Stimulated activated CD4-positive, alpha-beta T cell treated with anti-CD3 and anti-CD28 coated beads, Interleukin-15, amount 100 ng/mL, for 1 hour (primary cell): ENCODE results near the gene KDM4F.

ENCODE experiments used
- DNase-seq, 2 donors: peaks; one replicate each; pipeline ENCODE4 v3.0.0-alpha.2; 2020; ENCODE audit warnings: low read depth in 1 of 2, low spot score in 1 of 2

Gene KDM4F

DNA sequence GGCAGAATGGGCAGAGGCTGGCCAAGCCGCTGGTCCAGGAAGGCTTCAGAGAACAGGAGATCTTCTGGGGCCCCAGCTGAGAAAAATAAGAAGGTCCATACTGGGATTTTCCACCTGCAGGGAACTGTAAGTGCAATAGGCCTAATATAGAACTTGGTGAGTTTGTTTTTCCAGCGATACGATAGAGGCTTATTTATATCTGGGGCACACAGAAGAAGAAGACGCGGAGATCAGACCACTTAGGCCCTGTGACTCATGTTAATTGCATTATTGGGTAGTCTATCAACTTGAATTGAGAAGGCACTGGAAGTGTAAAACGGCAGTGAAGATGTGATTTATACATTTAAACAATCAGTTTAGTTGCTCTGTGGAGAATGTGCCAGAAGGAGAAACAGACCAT, 9.8 kb downstream of the KDM4F start:
- no peak for DNase-seq

DNA sequence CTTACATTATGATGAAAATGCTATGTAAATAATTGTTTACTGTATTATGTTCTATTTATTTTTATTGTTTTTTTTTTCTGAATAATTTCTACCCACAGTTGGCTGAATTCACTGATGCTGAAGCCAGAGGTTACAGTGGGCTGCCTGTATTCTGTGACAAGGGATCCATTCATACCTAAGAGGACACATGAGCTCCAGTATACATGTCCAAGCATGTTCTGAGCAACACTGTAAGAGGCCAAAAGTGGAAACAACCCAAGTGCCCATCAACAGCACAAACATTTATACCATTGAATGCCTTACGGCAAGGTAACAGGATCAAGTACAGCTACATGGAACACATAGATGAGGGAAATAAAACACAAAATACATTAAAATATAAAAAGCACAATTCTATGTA, 16.1 kb downstream of the KDM4F start:
- no peak for DNase-seq

DNA sequence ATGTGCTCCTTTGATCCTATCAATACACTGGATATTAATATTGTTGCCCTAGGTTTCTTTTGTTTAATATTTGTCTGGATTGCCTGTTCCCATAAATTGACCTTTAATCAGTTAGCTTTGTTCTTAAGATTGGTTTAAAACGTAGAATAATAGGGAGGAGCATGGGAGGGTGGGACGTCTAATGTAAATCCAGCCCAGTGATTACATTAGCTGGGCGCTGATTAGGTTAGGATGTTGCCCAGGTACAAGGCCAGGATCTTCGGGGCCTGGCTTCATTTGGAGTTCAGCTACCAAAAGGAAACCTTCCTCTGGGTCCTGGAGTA, 17.5 kb downstream of the KDM4F start, which contains the start of gene SRSF8:
Gene SRSF8, plus strand, starts transcription at position 204 of the 323 bp plus-strand sequence. CDS start 308 bp downstream, outside the sequence.
- DNase-seq: no peak

DNA sequence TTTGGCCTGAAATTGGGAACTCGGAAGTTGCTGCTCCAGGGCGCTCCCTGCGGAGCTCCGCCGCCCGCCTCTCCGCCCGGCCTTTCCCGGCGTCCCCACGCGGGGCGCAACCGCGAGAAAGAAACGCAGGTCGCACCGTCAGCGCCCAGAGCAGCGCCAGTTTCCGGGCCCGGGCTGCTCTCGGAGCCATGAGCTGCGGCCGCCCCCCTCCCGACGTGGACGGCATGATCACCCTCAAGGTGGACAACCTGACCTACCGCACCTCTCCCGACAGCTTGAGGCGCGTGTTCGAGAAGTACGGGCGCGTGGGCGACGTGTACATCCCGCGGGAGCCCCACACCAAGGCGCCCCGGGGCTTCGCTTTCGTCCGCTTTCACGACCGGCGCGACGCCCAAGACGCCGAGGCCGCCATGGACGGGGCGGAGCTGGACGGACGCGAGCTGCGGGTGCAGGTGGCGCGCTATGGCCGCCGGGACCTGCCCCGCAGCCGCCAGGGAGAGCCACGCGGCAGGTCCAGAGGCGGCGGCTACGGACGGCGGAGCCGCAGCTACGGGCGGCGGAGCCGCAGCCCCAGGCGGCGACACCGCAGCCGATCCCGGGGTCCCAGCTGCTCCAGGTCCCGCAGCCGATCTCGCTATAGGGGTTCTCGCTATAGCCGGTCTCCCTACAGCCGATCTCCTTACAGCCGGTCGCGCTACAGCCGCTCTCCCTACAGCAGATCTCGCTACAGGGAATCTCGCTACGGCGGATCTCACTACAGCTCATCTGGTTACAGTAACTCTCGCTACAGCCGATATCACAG, 18.0 kb downstream of the KDM4F start:
- peak; percentile 47 to 62 for DNase-seq

DNA sequence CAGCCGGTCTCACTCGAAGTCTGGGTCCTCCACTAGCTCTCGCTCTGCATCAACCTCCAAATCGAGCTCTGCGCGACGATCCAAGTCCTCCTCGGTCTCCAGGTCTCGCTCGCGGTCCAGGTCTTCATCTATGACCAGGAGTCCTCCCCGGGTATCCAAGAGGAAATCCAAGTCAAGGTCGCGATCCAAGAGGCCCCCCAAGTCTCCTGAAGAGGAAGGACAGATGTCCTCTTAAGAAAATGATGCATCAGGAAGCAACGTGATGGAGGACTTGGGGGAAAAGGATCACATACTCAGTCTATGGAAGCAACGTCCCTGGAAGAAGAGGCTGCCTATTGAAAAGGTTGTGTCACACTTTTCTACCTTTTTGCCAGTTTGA, 18.6 kb downstream of the KDM4F start:
- DNase-seq: no peak

DNA sequence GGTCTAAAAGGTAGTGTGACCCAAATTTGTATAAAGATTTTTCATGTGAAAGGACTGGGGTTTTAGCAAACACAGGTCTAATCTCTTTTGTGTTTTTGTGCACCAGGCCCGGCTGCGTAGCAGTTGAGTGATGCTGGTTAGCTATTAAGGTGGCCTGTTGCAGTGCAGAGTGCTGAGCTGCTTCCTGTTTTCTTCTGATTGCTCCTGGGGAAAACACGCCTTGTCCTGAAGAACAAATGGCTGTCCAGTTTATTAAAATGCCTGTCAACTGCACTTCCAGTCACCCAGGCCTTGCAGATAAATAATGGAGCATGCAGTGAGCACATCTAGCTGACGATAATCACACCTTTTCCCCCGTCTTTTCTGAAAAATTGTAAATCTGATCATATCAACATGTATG, 19.3 kb downstream of the KDM4F start:
- peak in 1 of 2 donors; percentile 26 for DNase-seq

DNA sequence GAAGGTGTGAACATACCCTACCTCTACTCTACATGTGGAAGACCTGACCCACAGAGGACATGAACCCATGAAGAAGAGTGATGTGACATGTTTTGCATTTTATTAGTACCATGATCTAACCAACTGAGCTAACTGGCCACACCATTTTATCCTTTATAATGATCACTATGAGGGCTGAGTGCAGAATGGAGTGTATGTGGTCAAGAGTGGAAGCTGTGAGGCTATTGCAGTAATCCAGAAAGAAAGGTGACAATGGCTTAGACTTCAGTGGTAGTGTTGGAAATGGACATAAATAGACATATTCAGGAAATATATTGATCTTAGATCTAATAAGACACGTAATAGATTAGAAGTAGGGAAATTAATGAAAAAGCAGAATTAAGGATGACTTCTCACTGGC, 21.2 kb downstream of the KDM4F start:
- no peak for DNase-seq

DNA sequence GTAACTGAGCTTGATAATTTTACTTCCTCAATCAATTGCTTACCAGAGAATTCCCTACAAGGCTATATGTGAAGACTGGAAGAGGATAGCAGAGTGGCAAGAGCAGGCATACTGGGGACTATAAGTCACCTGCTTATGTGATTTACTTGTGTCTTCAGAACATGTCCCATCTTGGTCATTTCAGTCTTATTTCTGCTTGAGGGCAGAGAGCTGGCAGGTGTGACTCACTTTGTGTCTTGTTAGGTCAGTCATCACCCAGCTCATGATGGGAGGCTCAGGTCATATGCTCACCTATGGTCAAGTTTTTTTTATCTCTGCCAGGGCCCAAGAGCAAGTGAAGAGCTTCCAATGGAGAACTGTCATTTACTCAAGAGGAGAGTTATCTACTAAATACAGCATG, 23.7 kb downstream of the KDM4F start:
- no peak for DNase-seq

DNA sequence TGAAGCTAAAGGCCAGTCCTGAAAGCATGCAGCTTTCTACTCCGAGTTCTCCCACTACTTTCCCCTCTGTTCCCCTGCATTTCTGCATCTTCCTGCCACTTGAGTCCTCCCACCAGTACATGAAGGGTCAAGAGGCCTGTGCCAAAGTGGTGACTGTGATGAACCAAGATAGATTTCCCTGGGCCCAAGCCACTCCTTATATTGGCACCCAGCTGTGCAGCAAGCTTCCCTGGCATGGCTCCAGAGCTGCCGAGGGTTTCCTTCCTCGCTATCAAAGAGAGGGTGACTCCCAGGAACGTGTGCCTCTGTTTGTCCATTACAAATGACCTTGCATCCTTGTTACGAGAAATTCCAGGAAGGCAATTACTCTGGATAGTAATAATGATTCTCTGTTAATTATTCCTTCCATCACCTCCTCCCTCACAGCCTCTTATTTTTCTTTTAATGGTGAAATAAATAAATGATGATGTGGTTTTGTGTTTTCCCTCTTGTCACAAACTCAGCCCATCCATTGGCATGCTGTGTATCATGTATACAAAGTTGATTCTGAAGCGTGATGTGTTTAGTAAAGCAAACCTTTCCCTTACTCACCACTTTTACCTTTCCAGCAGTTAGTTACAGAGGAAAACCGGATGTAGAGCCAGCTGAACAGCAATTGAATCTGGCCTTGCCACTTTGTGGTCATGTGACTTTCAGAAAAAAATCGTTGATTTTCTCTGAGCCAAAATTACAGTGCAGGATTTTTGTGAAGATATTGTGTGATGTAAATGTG, 25.8 kb downstream of the KDM4F start:
- DNase-seq: no peak

DNA sequence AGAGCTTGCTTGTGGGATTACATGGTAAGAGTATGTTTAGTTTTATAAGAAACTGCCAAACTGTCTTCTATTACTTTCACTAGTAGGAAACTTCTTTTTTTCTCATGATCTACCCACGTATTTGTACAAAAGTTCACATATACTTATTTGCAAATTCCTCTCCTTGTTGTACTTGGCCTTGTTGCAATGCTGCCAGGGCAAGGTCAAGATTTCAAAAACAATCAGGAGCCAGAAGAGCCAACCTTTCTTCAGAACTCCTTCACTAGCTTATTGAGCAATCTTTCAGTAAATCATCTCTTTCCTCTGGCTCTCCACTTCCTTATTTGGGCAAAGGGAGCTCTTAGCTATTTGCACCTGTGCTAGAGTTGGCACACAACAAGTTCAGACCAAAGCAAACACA, 27.2 kb downstream of the KDM4F start:
- DNase-seq: no peak

DNA sequence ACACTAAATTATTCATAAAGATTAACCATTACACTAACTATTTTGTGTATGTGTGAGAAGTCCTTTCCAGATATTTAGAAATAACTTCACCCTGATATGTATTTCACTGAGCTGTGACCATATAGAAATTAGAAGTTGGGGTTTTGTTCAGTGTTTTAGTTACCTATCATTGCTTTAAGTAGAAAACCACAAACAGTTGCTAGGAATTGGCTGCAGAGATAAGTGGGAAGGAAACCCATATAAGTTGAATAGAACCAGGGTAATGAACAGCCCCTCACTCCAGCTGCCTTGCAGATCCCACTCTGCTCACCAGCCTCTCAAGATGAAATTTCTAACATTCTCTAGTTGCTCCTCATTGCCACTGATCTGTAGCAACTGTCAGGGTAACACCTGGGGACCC, 27.8 kb downstream of the KDM4F start:
- DNase-seq: no peak

DNA sequence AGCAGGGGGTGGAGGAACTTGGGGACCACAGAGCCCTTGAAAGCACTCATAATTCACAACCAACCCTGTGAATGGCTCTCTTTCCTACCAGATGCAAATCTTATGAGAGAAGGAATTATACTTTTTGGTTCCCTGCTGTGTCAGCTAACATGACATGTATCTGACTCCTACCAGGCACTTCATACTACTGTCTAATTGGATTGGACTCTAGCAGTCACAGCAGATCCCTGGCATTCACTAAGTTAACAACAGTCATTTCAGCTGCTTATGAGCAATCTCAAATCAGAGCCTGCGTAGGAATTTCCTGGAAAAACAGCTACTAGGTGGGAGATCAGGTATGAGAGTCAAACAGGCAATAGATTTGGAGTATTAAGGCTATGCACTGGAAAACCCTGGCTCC, 29.3 kb downstream of the KDM4F start:
- no peak for DNase-seq

DNA sequence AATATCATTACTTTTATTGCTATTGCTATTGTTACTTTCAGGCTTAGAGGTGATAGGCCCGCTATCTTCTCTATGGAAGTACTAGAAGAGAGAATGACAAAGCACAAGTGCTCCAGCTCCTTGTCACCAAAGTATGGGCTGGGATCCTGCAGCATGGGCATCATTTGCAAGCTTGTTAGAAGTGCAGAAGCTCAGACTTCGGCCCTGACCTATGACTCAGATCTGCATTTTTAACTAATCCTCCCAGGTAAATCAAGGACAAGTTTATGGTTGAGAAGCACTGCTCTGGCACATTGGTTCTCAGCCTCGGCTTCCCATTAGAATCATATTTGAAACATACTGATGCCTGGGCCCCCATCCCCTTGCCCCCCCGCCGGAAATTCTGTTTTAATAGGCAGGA, 31.8 kb downstream of the KDM4F start:
- no peak for DNase-seq

DNA sequence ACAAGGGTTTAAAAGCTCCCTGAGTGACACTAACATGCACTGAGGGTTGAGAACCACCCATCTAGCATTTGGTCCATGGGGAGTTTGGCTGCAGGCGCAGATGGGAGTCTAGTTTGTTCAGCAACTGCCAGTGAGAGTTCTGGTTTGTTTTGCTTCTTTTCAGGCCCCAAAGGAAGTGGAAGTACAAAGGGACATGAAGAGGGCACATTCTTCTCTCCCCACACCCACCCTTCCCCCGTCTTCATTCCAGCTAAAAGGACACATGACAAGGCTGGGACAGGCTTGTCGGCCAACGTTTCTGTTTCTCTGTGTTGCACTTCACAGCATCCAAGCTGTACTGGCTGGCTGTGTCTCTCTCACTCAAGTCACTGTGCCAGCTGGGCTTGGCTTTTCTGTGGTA, 32.2 kb downstream of the KDM4F start:
- DNase-seq: no peak

DNA sequence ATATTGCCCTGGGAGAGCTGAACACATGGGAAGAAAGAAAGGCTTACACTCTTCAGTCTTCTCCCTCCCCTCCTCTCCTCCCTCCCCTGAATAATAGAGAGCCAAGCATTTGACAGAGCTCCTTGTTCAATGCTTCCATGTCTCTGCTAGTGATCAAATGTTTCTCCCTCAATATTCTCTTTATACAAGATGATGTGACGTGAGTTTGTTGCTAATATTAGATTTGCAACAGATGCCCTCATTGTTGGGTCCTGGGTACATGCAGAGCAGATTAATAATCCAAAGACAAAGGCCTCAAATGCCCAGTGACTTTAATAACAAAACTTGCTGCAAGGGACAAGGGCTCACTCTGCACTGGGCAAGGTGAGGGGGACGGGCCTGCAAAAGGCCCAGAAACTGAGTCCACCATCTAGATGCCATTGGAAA, 33.4 kb downstream of the KDM4F start:
- no peak for DNase-seq

DNA sequence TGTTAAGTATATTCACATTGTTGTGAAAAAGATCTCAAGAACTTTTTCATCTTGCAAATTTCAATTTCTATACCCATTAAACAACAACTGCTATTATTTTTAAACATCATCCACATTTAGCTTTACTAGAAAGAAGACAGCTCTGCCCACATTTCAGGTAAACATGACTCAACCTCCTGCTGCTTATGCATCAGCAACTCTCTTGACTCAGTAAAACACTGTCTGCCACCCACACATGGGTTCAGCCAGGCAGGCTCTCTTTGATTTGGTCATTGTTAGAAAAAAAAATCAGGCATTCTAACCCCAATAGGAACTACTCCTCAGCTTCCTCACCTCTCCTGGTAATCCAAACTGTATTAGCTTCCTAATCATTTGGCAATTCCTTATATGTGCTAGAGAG, 35.3 kb downstream of the KDM4F start:
- no peak for DNase-seq

DNA sequence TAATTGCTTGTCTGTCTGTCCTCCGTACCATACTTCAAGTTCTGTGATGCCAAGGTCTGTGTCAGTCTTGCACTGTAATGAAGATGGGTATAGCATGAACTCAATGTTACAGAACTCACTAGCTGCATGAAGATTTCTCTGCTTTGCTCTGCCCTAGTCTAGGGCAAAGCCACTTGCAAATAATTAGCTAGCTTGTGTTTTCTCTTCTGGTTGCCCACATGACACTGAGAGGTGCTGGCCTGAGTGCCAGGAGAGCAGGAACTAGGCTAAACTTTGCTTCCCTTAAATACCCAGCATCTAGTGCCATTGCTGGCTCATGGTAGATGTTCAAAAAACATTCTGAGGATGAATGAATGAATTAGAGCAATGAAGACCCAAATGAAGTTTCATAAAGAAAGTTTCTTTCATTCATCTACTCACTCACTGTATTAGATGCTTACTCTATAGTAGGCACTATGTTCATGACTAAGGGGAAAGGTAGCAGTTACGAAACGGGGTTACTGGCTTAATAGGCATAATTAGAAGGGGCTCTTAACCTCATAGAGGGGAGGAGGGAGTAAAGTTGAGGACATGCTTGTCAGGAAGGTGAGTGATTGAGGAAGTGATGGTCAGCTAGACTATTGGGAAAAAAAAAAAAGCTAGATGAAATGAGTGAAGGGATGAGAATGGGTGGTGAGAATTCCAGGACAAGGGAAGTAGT, 36.0 kb downstream of the KDM4F start:
- no peak for DNase-seq

DNA sequence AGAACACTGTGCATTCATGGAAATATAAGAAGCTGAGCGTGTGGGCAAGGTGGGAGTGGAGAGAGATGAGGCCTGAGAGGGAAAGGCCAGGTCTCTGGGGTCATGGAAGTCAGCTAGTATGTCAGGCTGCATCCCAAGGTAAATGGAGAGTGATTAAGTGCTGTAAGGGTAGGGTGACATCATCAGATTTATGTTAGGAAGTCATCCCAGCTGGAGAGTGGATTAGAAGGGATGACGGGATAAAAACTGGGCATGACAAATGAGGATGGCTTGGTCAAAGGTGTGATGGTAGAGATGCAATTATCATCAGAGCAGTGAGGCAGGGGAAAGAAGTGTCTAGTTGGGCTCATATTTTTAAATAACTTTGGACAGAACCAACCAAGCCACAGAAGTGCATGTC, 36.9 kb downstream of the KDM4F start:
- DNase-seq: no peak

DNA sequence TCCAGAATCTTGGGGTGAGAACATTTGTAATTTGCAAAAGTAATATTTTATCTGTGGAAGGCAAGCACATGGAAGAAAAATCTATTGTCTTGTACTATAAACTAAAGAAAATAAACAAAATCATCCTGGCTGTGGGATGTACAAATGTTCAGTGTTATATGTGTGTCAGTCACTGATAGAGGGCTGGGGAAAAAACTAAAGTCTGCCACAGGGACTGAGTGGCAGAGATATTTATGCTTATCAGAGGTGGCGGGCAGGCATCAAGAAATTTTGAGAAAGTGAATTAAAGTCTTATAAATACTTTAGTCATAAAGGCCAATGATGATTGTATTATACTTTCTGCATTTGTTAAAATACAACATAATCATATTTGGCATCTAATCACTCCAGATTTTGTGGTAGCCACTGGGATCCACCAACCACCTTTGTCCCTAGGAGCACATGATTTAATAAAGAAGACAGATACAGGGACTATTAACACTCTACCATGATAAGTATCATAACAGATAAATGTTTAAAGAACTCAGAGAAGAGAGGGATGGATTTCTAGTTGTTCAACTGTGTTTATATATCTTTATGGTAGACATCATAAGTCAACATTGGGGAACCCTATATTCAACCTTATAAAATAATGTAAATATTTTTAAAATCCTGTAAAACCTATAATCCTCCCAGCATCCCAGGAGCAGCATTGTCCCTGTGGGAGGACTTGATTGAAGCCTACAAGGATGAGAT, 37.8 kb downstream of the KDM4F start:
- DNase-seq: no peak

DNA sequence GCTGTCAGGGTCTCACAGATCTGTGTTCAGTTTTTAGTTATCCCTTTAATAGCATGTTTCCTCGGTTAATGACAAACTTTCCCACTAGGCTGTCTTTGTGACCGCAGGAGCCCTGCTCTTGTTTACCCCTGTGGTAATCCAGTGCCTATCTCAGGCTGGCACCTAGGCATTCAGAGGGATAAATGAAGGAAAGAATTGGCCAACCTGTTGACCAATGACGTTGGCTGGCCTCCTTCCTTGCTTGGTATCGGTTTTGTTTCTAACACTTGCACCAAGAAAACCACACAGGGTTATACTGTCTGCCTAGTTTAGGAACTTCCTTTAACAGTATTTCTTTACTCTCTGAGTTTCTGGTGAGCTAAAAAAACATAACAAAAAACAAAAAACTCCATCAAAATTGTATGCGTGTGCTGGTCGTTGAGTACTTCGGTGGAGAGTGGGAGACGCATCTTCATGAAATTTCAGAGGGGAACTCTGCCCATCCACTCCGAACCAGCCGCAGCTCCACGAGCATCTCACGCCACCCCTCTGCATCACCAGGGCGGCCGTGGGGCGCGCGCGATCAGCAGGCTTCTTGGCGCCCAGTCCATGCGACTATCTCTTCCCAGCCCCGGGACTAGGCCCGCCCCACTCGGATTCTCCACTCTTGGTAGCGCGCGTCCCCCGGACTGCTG, 39.9 kb downstream of the KDM4F start:
- DNase-seq: no peak
